H9 (cell line): ENCODE data around the gene SNX14. TPM values are rescaled to one million over a fixed set of nuclear protein-coding genes. Genes with fewer than 3 reads are reported as not detected.

Experiments used
- DNase-seq: peaks from one replicate; pipeline ENCODE4 v3.0.0-alpha.2; 2017
- H2AFZ ChIP-seq: one replicate; pipeline ENCODE4 v1.6.1; 2013; ENCODE audit warnings: mild to moderate bottlenecking, low read length, control low read depth, moderate library complexity
- H2AK5ac ChIP-seq: 2 replicates; pipeline ENCODE4 v1.6.1; 2013; ENCODE audit warnings: low read length, control low read depth, mixed read lengths; ENCODE audit not compliant: insufficient read length
- H2BK120ac ChIP-seq: one replicate; pipeline ENCODE4 v1.6.1; 2013; ENCODE audit warnings: low read depth, mild to moderate bottlenecking, low read length, control low read depth, inconsistent platforms; ENCODE audit not compliant: poor library complexity, severe bottlenecking
- H2BK12ac ChIP-seq: 2 replicates; pipeline ENCODE4 v1.6.1; 2013; ENCODE audit warnings: low read length, control low read depth, mixed read lengths, low read depth; ENCODE audit not compliant: insufficient read length
- H2BK15ac ChIP-seq: 2 replicates; pipeline ENCODE4 v1.6.1; 2013; ENCODE audit warnings: low read depth, low read length, control low read depth
- H2BK20ac ChIP-seq: one replicate; pipeline ENCODE4 v1.6.1; 2013; ENCODE audit warnings: low read depth, mild to moderate bottlenecking, low read length, control low read depth, inconsistent platforms; ENCODE audit not compliant: poor library complexity, severe bottlenecking
- H2BK5ac ChIP-seq: 2 replicates; pipeline ENCODE4 v1.6.1; 2013; ENCODE audit warnings: low read length, control low read depth, mixed read lengths; ENCODE audit not compliant: insufficient read length
- H3K14ac ChIP-seq: 2 replicates; pipeline ENCODE4 v1.6.1; 2013; ENCODE audit warnings: low read length, control low read depth; ENCODE audit not compliant: insufficient read depth
- H3K18ac ChIP-seq: 2 replicates; pipeline ENCODE4 v1.6.1; 2013; ENCODE audit warnings: low read depth, mild to moderate bottlenecking, mixed read lengths, low read length, control low read depth; ENCODE audit not compliant: insufficient read length
- H3K23ac ChIP-seq: 2 replicates; pipeline ENCODE4 v1.6.1; 2013; ENCODE audit warnings: low read length, control low read depth, mixed read lengths, low read depth; ENCODE audit not compliant: insufficient read length
- H3K23me2 ChIP-seq: 2 replicates; pipeline ENCODE4 v1.6.1; 2013; ENCODE audit warnings: low read depth, mild to moderate bottlenecking, mixed read lengths, low read length, control low read depth; ENCODE audit not compliant: insufficient read length, poor library complexity, severe bottlenecking
- H3K27ac ChIP-seq: 2 replicates; pipeline ENCODE4 v1.5.1; 2013; ENCODE audit warnings: low read length, control low read depth, mixed read lengths, low read depth; ENCODE audit not compliant: insufficient read length
- H3K27me3 ChIP-seq: 2 replicates; pipeline ENCODE4 v1.6.1; 2013; ENCODE audit warnings: low read length, control low read depth, inconsistent platforms; ENCODE audit not compliant: insufficient read depth
- H3K4ac ChIP-seq: 2 replicates; pipeline ENCODE4 v1.6.1; 2013; ENCODE audit warnings: low read depth, mild to moderate bottlenecking, control low read depth, inconsistent platforms, low read length, moderate library complexity
- H3K4me1 ChIP-seq: 2 replicates; pipeline ENCODE4 v1.6.1; 2013; ENCODE audit warnings: low read length, control low read depth, inconsistent platforms; ENCODE audit not compliant: insufficient read depth
- H3K4me2 ChIP-seq: 2 replicates; pipeline ENCODE4 v1.6.1; 2013; ENCODE audit warnings: low read length, control low read depth, mixed read lengths; ENCODE audit not compliant: insufficient read length, insufficient read depth
- H3K56ac ChIP-seq: 2 replicates; pipeline ENCODE4 v1.6.1; 2013; ENCODE audit warnings: low read depth, mild to moderate bottlenecking, mixed read lengths, low read length, control low read depth; ENCODE audit not compliant: insufficient read length
- H3K79me1 ChIP-seq: 2 replicates; pipeline ENCODE4 v1.6.1; 2013; ENCODE audit warnings: low read depth, mild to moderate bottlenecking, moderate library complexity, low read length, control low read depth, inconsistent platforms; ENCODE audit not compliant: insufficient read depth, poor library complexity, severe bottlenecking
- H3K79me2 ChIP-seq: 2 replicates; pipeline ENCODE4 v1.6.1; 2013; ENCODE audit warnings: low read length, control low read depth, inconsistent platforms; ENCODE audit not compliant: insufficient read depth
- H3K9ac ChIP-seq: 2 replicates; pipeline ENCODE4 v1.6.1; 2013; ENCODE audit warnings: low read length, control low read depth, mixed read lengths; ENCODE audit not compliant: insufficient read length; ENCODE audit errors: extremely low read depth
- H3K9me3 ChIP-seq: one replicate; pipeline ENCODE4 v1.6.1; 2013; ENCODE audit warnings: low read depth, low read length, inconsistent platforms; ENCODE audit not compliant: control insufficient read depth
- H3T11ph ChIP-seq: one replicate; pipeline ENCODE4 v1.6.1; 2013; ENCODE audit warnings: mild to moderate bottlenecking, low read length, control low read depth, inconsistent platforms
- H4K20me1 ChIP-seq: one replicate; pipeline ENCODE4 v1.6.1; 2013; ENCODE audit not compliant: control insufficient read depth, insufficient read length, insufficient read depth
- H4K5ac ChIP-seq: 2 replicates; pipeline ENCODE4 v1.6.1; 2013; ENCODE audit warnings: low read depth, mild to moderate bottlenecking, mixed read lengths, low read length, control low read depth; ENCODE audit not compliant: insufficient read length
- H4K8ac ChIP-seq: replicated peaks from 2 replicates; pipeline ENCODE4 v1.6.1; 2013; ENCODE audit warnings: low read length, control low read depth, mixed read lengths, low read depth; ENCODE audit not compliant: insufficient read length
- H4K91ac ChIP-seq: 2 replicates; pipeline ENCODE4 v1.6.1; 2013; ENCODE audit warnings: low read depth, mild to moderate bottlenecking, moderate library complexity, mixed read lengths, low read length, control low read depth; ENCODE audit not compliant: insufficient read length
- H3K27ac Mint-ChIP-seq, 3 experiments: 2 replicates in 2 of 3; 3 replicates in 1 of 3; pipeline ENCODE4 v1.8.0; 2020 to 2021; ENCODE audit warnings: mixed read lengths in 3 of 3, mild to moderate bottlenecking in 1 of 3, moderate library complexity in 1 of 3
- H3K27me3 Mint-ChIP-seq: 2 replicates; pipeline ENCODE4 v1.8.0; 2021; ENCODE audit warnings: low read depth, mild to moderate bottlenecking, moderate library complexity, mixed read lengths
- H3K36me3 Mint-ChIP-seq, 3 experiments: 2 replicates in 2 of 3; 3 replicates in 1 of 3; pipeline ENCODE4 v1.8.0; 2020 to 2021; ENCODE audit warnings: low read depth in 3 of 3, mixed read lengths in 3 of 3; ENCODE audit not compliant: insufficient read depth in 1 of 3
- H3K4me1 Mint-ChIP-seq, 2 experiments: 2 replicates each; pipeline ENCODE4 v1.8.0; 2020; ENCODE audit warnings: mixed read lengths in 2 of 2
- H3K4me3 Mint-ChIP-seq, 2 experiments: 2 replicates in 1 of 2; 3 replicates in 1 of 2; pipeline ENCODE4 v1.8.0; 2020 to 2021; ENCODE audit warnings: mild to moderate bottlenecking in 2 of 2, mixed read lengths in 2 of 2, moderate library complexity in 1 of 2
- H3K9me3 Mint-ChIP-seq, 2 experiments: 2 replicates in 1 of 2; 3 replicates in 1 of 2; pipeline ENCODE4 v1.8.0; 2020; ENCODE audit warnings: mild to moderate bottlenecking in 2 of 2, mixed read lengths in 2 of 2, moderate library complexity in 1 of 2
- WGBS: extraction: QIAGEN DNeasy Blood & Tissue Kit; methylation state at CpG from one replicate; pipeline ENCODE4 v1.1.7; 2013; ENCODE audit warnings: missing lambda C conversion rate, low lambda C conversion rate, mixed read lengths; ENCODE audit not compliant: insufficient read length; ENCODE audit errors: extremely low coverage; 5-methylcytosine and 5-hydroxymethylcytosine counted together
- total RNA-seq: library from RNA; stranded (reverse); gene quantifications from 2 replicates; pipeline ENCODE4 v1.2.1, GENCODE V29; 2021
- TF ChIP-seq, protein P1 (sequence below): fragments of 200-600 bp; sonication (generic); conservative IDR thresholded peaks from 3 replicates; pipeline ENCODE4 v1.8.0; 2021; ENCODE audit warnings: antibody characterized with exemption, mild to moderate bottlenecking

SNX14 gene
- total RNA-seq, 1 experiment from 2014 or later: 33.0 TPM

GRCh38 chr6:85482905-85483700 is 110.6 kb downstream of the SNX14 start:
- H4K91ac ChIP-seq: no peak overlapping the region
- H2BK120ac ChIP-seq: no peak overlapping the region
- no peak overlapping the region for H2BK5ac ChIP-seq
- H3K4ac ChIP-seq: no peak overlapping the region
- no peak overlapping the region for H3K14ac ChIP-seq
- no peak overlapping the region for H3K23ac ChIP-seq
- peaks cover 4 to 5% of the 10 kb centered on the region in 2 experiments for H3K4me1 Mint-ChIP-seq
- no peak overlapping the region for H4K8ac ChIP-seq
- H2BK20ac ChIP-seq: no peak overlapping the region
- H3K27me3 ChIP-seq: no peaks in the 10 kb centered on the region
- H2AFZ ChIP-seq: no peak overlapping the region
- H3K79me1 ChIP-seq: no peaks in the 10 kb centered on the region
- H3K4me1 ChIP-seq: no peaks in the 10 kb centered on the region
- no peak overlapping the region for H2BK15ac ChIP-seq
- no peaks in the 10 kb centered on the region for H3K79me2 ChIP-seq
- no peaks in the 10 kb centered on the region; a peak in 1 of 5 replicates for H3K9me3 Mint-ChIP-seq
- H3K36me3 Mint-ChIP-seq: no peaks in the 10 kb centered on the region
- H3K27me3 Mint-ChIP-seq: no peaks in the 10 kb centered on the region; the same call in none of the 2 replicates
- no peak overlapping the region for H3K27ac ChIP-seq
- TF ChIP-seq, protein P1, sequence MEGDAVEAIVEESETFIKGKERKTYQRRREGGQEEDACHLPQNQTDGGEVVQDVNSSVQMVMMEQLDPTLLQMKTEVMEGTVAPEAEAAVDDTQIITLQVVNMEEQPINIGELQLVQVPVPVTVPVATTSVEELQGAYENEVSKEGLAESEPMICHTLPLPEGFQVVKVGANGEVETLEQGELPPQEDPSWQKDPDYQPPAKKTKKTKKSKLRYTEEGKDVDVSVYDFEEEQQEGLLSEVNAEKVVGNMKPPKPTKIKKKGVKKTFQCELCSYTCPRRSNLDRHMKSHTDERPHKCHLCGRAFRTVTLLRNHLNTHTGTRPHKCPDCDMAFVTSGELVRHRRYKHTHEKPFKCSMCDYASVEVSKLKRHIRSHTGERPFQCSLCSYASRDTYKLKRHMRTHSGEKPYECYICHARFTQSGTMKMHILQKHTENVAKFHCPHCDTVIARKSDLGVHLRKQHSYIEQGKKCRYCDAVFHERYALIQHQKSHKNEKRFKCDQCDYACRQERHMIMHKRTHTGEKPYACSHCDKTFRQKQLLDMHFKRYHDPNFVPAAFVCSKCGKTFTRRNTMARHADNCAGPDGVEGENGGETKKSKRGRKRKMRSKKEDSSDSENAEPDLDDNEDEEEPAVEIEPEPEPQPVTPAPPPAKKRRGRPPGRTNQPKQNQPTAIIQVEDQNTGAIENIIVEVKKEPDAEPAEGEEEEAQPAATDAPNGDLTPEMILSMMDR: peak; percentile 99
- no peaks in the 10 kb centered on the region for H4K20me1 ChIP-seq
- no peak overlapping the region for H3K9ac ChIP-seq
- no peak overlapping the region for H3K56ac ChIP-seq
- no peak overlapping the region for H2AK5ac ChIP-seq
- H2BK12ac ChIP-seq: no peak overlapping the region
- H3K4me3 Mint-ChIP-seq: no peak overlapping the region
- peak; percentile 78 for DNase-seq
- H3K9me3 ChIP-seq: no peaks in the 10 kb centered on the region
- H3T11ph ChIP-seq: no peak overlapping the region
- no peak overlapping the region for H4K5ac ChIP-seq
- H3K23me2 ChIP-seq: no peaks in the 10 kb centered on the region
- H3K4me2 ChIP-seq: no peak overlapping the region
- H3K27ac Mint-ChIP-seq: no peak overlapping the region
- no peak overlapping the region for H3K18ac ChIP-seq
- no CpG with 5 or more reads among the region's 10 CpGs for WGBS
